H1 (cell line): Measurements from ENCODE around the gene SNRK. TPM values are rescaled to one million over a fixed set of nuclear protein-coding genes. Genes with fewer than 3 reads are reported as not detected.

Experiments
- JUND ChIP-seq: IDR thresholded peaks from 2 replicates; pipeline ENCODE4 v1.6.1; 2011; ENCODE audit warnings: mild to moderate bottlenecking, improper control_type of control experiment, low read length
- MAFK ChIP-seq: IDR thresholded peaks from 2 replicates; pipeline ENCODE4 v1.6.1; 2012; ENCODE audit warnings: low read depth, mild to moderate bottlenecking, improper control_type of control experiment, low read length
- SIN3A ChIP-seq, 2 experiments: IDR thresholded peaks in 1 of 2; conservative IDR thresholded peaks in 1 of 2; 2 replicates each; pipeline ENCODE4 v1.6.1; 2011 to 2012; ENCODE audit warnings: low read length in 2 of 2, improper control_type of control experiment in 1 of 2, low read depth in 1 of 2, mild to moderate bottlenecking in 1 of 2
- SIX5 ChIP-seq: IDR thresholded peaks from 2 replicates; pipeline ENCODE4 v1.6.1; 2011; ENCODE audit warnings: mild to moderate bottlenecking, low read depth, low read length
- YY1 ChIP-seq: IDR thresholded peaks from 2 replicates; pipeline ENCODE4 v1.6.1; 2011; ENCODE audit warnings: low read depth, mild to moderate bottlenecking, low read length
- polyA plus RNA-seq, 7 experiments: library from polyadenylated mRNA; depleted of rRNA in 3 of 7; stranded (reverse) in 5 of 7; unstranded in 2 of 7; fragments of >200 nt in 5 of 7; fragments of 200-250 nt in 2 of 7; gene quantifications; 1 replicate in 5 of 7; 2 replicates in 1 of 7; 4 replicates in 1 of 7; pipeline versions ENCODE4 v1.2.1 to v1.2.3, GENCODE V29; 2011 to 2013; ENCODE audit warnings: missing spikeins in 2 of 7, mixed read lengths in 2 of 7
- total RNA-seq: library from RNA; stranded (reverse); fragmentation: NEBNext Ultra II Directional; extraction: Animal tissue kit (Norgen Biotek cat#: 25700); gene quantifications from 2 replicates; pipeline ENCODE4 v1.2.1, GENCODE V29; 2021

SNRK gene
- total and polyA plus RNA-seq, 2 of the 8 experiments (the other 6 are each of a cell fraction or from before 2014, with no cell fraction given), result 4.4 to 11.7 TPM

DNA sequence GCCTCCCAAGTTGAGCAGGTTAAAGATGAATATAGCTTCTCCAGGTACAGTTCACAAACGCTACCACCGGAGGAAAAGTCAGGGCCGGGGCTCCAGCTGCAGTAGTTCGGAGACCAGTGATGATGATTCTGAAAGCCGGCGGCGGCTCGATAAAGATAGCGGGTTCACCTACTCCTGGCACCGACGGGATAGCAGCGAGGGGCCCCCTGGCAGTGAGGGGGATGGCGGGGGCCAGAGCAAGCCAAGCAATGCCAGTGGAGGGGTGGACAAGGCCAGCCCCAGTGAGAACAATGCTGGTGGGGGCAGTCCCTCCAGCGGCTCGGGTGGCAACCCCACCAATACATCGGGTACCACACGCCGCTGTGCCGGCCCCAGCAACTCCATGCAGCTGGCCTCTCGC, 61.4 kb downstream of the SNRK start (continued):
- TF ChIP-seq MAFK (no peak), JUND (no peak), SIX5 (no peak), YY1 (no peak), SIN3A (conservative IDR thresholded peaks at IDR 0.05 in 1 of 2, IDR thresholded peaks at IDR 0.05 in 1 of 2; ENCODE audit: low read depth in 1 of 2, low read length in 2 of 2) (no peak)
